Activated naive CD4-positive, alpha-beta T cell (primary cell): Measurements from ENCODE around the gene NSMCE1.

Experiments used
- DNase-seq, 4 experiments: peaks; one replicate each; lab custom pipeline; 2025; lab: John Stamatoyannopoulos, UW

The NSMCE1 gene

DNA sequence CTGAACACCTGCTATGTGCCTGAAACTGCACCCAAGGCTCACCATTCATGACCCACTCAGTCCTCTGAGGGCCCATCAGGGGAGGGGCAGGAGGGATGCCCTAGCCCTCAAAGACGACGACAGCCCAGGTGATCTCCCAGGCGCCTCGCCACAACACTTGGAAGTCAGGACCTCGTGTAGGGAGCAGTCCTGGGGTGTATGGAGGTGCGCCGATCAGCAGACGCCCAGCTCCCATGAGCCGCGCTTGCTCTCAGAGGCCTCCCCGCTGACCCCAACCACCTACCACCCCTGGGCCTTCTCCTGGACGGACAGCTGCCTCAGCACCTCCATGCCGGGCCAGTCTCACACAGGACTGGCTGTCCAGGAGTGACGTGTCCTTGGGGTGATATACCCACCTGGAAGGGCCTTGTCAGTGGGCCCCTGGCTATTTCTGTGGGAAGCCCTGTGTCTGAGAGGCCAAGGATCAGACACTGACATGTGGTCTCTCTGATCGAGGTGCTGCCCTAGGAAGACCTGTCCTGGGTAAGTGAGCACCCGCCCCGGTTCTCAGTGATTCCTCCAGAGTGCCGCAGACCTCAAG, 38.6 kb downstream of the NSMCE1 start:
- DNase-seq = no peak

DNA sequence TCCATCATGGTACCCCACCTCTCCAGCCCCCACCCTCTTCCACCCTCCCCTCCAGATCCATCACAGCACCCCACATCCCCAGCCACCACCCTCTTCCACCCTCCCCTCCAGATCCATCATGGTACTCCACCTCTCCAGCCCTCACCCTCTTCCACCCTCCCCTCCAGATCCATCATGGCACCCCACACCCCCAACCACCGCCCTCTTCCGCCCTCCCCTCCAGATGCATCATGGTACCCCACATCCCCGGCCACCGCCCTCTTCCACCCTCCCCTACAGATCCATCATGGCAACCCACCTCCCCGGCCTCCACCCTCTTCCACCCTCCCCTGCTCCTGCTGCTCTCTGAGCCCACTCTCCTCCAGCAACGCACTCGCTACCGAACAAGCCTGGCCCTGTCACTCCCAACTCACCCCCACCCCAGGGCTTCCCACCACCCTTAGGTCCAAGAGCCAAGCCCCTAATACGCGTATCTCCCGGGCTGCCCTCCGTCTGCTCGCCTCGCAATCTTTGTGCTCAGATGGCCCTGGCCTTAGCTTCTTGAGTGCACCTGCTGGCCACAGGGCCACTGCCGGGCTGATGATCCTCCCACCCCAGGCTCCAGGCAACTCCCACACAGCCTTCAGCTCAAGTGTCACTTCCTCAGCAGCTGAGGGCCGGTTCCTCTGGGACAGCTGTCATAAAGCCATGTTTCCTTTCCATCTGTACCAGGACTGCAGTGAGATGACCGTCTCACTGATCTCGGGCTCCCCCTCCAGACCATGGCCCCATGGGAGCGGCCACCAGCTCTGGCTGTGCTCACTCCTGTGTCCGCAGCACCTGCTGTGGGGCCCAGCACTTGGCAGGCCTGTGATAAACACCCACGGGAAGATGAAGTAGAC, 39.7 kb downstream of the NSMCE1 start:
- no peak for DNase-seq

DNA sequence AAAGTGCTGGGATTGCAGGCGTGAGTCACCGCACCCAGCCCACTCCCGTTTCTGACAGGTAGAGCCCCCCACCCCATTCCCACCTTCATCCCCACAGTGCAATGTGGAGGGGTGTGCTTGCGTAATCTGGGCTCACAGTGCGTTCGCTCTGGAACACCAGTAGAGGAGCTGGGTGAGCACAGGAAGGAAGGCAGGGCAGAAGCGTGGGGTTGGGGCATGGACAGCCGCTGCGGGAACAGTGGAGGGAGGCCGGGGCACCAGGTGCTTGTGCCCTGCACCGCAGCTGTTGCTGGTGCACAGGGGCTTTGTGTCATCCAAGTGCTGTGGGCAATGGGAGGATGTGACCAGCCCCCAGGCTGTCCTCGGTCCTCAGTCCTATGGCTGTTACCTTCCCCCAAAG, 40.5 kb downstream of the NSMCE1 start:
- DNase-seq = no peak

DNA sequence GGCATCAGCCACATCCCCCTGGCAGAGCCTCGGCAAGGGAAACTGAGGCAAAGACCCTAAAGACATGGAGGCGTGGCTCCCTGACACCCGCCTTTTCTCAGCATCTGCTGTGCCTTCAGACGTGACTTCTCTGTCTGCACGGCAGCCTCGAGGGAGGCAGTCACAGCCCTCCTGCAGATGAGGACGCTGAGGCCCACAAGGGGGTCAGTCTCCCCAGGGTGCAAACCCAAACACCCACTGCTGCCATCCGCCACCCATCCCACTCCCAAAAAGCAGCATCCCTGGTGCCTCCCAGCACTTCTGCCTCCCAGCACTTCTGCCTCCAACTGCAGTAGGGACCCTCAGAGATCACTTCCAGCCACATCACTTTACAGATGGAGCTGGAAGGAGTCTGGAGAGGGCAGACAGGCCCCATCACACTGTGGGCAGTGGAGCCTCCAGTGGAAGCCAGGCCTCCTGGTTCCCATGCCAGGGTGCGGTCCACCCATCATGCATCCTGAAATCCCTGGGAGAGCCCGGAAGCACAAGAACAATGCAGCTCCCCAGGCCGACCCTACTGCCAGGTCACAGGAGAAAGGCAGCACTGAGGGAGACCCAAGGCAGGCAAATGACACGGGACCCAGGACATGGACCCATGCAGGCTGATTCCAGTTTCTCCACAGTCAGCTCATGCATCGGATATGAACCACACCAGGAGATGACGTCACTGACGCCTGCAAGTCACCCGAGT, 41.4 kb downstream of the NSMCE1 start:
- DNase-seq = no peak

DNA sequence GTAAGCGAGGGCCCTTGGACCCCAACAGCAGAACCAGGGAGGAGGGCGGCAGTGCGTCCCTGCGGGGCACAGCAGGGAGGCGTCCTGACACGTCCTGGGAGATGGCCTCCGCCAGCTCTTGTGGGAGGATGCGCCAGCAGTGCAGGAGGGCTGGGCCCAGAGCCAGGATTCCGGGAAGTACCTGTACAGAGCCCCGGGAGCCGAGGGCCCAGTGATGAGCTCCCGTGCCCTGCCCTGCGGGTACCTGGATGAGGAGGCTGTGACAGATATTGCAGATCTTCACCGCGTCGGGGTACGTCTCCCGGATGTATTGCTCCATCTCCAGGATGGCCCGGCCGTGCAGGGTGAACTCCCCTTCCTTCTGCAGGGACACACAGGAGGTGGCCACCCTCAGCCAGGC, 42.1 kb downstream of the NSMCE1 start:
- no peak for DNase-seq

DNA sequence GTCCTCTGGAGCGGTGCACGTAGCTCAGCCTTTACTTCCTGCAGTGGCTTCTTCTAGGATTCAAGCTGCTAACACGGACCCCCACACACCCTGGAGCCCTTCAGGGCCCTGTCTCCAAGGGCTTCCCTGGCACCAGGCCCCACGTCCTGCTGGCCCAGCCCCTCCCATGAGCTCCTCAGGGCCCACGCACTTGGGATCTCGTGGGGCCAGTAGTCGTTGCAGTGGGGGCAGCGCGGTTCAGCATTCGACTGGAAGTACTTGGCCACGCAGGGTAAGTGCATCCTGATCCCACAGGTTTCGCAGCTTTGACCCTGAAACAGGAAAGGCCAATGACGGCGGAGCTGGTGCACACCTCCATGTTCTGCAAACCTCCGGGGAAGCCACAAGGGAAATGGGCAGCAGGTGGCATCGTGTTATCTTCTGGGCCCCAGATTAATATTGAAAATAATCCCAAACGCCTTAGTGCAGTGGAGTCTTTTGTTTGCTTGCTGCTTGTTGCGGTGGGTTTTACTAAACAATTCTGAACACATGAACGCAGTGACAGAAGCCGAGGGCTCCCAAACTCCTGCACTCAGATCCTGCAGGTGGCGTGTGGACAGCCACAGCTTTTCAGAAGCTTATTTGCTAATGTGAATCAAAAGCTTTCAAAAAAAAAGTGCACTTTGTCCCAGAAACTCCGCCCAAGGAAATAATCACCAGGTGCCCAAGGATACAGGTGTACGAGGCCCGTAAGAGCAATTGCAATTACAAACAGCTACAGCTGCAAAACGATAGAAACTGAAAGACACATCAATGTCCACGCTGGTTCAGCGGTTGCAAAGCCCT, 42.8 kb downstream of the NSMCE1 start:
- DNase-seq = no peak

DNA sequence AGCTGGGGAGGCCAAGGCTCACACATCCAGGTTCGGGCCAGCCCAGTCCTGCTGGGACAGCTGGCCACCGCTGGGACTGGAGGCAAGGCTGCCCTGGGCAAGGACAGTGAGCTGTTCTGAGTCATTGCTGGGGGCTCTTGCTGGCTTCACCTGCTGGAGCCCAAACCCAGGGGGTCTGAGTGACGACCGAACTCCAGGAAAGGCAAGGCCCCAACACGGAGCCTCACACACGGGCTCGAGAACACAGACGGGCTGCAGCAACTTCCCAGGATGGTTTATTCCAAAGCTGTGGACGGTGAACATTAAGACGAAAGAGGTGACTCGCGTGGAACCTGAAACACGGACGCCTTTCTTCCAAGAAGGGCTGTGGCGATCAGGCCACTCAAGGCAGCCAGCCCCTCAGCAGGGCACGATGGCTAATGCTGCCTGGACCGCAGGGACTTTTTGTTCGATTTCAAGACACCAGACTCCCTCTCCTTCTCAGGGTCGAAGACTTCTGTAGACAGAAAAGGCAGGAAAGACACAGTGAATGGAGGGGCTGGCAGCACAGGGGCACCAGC, 43.8 kb downstream of the NSMCE1 start:
- DNase-seq = no peak

DNA sequence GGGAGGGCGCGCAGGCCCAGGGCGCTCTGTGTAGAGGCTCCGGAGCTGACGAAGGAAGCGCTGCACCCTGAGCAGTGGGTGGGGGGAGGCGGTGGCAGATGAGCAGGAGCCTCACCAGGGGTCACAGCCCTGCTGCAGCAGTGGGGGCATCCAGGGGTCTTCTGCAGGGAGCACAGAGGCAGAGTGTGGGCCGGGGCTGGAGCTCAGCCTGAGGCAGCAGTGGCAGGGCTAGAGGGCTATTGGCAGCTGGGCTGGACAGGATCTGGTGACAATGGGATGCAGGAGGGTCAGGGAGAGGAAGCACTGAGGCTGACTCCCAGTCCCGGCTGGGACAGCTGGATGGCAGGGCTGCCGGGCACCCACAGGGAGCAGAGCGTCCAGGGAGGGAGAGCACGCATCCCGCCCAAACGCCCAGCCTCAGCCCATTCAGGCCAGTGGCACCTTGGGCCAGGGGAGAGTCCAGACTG, 44.3 kb downstream of the NSMCE1 start:
- DNase-seq = no peak

DNA sequence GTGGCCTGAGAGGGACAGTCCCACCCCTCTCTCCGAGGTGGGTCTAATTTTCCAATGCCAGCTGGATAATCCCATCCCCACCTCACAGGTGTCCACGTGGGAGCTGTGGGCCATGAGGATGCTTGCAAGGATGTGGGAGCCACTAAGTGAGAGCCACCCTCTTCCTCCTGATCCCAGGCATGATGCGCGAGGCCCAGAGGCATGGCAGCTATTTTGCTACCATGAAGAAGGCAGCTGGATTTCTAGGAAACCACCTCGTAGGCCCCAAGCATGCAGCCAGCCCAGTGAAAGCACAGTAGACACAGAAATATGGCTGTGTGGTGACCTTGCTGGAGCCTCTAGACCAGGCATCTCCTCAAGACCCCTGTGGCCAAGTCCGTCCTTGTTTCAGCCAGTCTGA, 44.9 kb downstream of the NSMCE1 start:
- no peak for DNase-seq

DNA sequence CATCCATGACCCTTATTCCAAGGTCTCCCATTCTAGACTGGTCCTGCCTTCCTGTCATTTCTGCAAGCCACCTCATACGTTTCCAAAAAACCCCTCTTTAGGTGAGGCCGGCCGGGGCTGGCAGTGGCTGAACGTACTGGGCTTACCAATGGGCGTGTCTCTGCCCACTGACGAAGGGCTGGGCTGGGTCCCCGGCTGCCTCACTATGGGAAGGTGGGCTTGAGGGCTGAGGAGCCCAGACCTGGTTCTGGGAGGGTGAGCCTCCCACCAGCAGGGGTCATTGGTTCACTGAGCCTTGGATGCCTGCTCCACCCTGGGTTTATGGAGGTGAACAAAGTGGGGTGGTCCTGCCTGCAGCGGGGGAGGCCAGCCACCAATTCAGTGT, 45.4 kb downstream of the NSMCE1 start:
- DNase-seq = no peak

DNA sequence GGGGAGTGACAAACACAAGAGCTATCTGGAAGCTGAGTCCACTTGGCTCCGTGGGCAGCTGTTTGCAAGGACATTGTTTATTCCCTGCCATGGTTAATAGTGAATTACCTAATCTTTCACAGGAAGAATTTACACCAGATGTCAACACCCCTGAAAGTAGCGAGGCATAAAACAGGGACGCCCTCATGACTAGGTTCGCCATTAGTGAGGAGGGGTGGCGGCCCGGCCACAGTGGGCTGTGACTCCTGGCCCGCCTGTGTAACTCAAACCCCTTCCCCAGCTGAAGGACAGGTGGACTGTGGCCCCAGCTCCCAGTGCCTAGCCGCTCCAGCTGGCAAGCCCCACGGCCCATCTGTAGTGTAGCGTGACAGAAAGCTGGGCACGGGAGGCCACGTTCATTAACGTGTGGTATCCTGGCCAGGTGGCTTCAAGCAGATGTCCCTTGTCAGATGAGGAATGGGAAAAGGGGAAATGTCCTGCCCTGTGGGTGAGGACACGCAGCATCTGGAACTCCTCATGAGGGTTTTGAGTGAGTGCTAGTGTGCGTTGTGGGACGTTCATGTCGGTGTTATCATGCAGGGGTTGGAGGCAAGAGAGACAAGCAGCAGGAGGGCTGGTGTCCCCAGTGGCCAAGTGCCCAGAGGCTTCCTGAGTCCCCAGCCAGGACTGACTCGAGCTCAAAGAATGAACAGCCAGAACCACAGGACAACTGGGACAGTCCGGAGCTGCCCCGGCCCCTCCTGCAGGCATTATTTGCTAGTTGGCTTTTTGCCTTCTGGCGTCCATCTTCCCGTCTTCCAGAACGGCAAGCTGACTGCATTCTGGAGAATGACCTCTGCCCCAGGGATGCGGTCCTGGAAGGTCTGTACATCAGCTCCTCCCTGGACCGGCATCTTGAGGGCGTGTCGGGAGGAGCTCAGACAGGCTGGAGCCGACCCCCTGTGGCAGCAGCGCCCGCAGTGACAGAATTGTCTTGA, 46.0 kb downstream of the NSMCE1 start:
- no peak for DNase-seq

DNA sequence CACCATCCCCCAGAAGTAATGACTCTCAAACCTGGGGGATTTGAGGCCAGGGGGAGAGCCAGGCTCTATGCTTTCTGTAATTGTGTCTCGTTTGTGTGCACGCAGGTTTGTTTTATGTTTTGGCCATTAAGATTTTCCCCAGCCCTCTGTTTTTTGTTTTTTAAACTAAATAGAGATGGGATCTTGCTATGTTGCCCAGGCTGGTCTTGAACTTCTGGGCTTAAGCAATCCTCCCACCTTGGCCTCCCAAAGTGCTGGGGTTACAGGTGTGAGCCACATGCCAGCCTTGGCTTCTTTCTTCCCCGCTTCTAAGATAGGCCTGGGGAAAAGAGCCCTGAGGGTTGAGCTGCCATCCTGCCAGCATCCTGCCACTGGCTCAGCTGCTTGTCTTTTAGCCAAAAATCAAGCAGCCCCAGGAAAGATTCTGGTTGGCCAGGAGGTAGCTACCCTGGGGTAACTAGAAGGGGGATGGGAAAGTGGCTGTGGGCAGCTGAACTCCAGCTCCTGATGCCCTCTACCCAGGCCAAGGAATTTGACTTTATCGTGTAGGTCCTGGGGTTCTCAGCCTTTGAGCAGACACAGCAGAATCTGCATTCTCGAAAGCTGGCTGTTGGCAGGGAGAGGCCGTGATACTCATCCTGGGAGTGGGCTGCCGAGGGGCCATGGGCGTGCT, 46.9 kb downstream of the NSMCE1 start:
- DNase-seq = no peak

DNA sequence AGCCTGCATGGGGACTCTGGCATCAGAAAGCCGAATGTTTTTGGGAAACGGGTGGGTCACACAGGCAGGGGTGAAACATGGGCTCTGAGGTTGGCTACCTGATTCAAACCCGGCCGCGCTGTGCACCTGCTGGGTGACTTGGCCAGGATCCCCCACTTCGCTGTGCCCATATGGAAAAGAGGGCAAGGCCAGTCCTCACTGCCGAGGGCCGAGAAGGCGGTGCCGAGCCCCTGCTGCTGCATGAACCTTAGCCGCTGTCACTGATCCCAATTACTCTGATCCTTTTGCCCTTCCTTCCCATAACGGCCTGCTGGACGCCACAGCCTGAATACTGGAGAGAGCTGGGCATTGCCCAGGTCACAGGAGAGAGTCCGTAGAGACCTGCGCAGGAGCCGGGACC, 47.6 kb downstream of the NSMCE1 start:
- no peak for DNase-seq

DNA sequence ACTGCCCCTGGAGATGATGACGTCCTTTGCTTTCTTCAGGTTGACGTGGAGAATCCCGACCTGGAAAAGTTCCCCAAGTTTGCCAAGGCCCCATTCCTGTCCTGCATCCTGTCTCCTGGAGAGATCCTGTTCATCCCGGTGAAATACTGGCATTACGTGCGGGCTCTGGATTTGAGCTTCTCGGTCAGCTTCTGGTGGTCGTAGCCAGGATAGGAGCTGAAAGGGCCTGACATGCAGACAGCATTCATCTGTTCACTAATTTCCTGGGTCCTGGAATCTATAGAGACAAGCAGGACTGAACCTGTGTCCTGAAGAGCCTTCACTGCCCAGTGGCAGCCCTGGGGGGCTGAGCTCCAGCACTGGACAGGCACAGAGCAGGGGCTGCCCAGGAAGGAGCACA, 48.0 kb downstream of the NSMCE1 start:
- no peak for DNase-seq

DNA sequence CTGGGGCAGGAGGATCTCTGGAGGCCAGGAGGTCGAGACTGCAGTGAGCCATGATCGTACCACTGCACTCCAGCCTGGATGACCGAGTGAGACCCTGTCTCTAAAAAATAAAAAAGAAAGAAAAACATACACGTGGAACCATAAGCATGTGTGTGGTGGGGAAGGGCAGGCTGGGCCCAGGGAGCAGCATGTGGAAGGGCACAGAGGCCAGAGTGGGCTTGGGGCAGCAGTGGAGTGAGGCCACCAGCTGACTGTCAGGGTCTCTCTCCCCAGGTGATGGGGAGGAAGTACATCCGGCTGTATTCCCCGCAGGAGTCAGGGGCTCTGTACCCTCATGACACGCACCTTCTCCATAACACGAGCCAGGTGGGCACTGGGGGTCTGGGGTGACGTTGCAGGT, 48.5 kb downstream of the NSMCE1 start:
- DNase-seq = no peak

DNA sequence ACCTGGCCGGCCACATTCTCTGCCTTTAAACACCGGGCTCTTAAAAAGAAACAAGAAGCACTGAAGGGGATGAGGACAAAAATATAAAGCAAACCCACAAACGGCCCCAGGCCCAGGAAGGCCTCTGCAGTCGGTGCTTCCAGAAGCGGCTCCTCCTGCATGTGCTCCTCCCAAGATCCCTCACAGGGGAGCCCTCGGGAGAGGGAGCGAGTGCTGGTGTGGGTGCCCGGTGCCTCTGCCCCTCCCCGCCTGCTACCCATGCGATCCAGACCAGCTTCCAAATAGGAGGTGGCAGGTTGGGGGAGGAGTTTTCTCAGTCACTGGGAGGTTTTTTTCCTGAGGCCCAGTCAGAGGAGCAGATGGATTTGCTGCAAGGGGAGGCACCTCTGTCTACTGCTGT, 49.4 kb downstream of the NSMCE1 start:
- DNase-seq = no peak

DNA sequence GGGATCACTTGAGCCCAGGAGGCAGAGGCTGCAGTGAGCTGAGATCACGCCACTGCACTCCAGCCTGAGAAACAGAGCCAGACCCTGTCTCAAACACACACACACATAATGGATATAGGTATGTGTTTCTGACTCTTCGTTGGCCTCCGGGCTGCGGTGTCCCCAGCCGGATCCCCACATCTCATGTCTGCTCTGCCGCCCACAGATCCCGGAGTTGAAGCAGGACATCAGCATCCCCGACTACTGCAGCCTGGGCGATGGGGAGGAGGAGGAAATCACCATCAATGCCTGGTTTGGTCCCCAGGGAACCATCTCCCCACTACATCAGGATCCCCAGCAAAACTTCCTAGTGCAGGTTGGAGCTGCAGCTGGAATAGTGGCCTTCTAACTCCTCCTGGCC, 49.8 kb downstream of the NSMCE1 start:
- no peak for DNase-seq

DNA sequence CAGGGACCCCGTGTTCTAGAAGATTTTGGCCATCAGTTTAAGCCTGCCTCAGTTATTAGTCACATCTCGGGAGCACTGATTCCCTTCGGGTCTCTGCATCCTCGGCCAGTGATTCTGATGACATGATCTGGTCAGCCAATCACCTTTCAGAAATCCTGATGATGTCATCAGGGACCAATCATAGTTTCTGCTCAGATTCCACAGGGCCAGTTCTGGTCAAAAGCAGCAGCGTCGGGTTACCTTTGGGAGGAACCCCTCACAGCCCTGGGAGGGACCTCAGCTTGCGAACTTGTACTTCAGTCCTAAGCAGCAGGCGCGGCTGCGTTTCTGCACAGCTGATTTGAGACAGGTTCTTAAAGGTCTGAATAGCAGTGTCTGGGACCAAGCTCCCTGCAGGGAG, 51.3 kb downstream of the NSMCE1 start:
- DNase-seq = no peak

DNA sequence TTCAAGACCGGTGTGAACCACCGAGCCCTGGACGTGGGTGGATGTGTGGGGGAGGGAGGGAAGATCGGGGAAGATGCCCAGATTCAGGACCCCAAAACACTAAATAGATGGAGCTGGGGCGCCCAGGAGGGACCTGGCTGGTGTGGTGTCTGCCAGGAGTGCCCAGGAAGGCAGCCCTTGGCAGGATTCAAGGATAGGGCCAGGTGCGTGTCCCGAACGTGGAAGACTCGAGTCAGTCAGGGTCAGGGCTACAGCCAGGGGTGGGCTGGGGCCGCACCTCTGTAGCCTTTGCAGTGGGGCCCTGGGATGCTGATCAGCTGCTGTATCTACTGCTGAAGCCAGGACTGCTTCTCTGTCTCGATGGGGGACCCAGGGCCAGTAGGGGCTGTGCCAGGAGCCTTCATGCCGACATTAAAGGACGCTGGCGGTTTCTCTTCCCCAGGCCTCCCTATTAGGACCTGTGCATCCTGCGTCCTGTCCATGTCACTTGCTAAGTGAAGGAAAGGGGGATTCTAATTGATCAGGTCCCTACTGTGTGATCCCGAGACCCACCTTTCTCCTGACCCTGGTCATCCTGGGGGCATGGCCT, 52.2 kb downstream of the NSMCE1 start:
- DNase-seq = no peak

DNA sequence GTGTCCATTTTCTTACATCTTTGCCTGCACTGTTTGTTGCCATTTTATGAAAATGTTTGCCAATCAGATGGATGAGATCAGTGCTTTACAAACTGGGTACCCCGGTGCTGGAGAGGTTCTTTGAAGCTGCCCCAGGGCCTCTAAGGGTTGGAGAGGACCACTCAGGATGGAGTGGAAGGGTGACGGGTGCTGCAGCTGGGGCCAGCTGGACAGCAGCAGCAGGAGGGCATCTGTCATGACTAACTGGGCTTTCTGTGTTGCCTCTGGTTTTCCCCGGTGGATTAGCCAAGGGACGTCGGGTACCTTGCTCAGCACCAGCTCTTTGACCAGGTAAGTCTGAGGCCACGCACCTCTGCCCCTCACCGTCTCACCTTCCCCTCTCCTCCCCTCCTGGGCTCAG, 52.9 kb downstream of the NSMCE1 start:
- no peak for DNase-seq
